ENCODE measurements around the gene MMAB. TPM values are rescaled to one million over a fixed set of nuclear protein-coding genes. Genes with fewer than 3 reads are reported as not detected.

The MMAB gene
- total and polyA plus RNA-seq, 2 experiments from 2014 or later: 46.6 to 80.8 TPM

DNA sequence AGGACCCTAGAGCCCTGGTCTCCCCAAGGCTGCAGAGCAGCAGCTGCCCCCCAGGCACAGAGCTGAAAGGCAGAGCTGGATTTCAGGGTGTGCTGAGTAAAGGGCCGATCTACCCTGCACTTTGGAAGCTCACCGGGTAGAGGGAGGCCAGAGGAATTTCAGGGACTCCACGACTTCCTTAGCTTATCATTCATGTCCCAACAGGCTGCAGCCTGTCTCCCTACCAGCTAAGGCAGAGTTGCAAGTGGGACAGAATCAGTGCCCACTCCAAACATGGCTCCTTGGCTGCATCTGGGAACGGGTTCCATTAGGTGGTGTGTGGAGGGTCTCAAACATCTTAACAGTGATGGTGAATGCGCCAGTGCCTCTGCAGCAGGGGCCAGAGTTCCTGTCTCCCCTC lies 27.5 kb downstream of the MMAB start:
- no peaks in the 10 kb centered on the region for H3K79me2 ChIP-seq
- no peak overlapping the region for H3K27ac ChIP-seq
- no peaks in the 10 kb centered on the region for H3K9me2 ChIP-seq (replicated peaks; ENCODE audit: insufficient read depth)
- no peak overlapping the region for H2AFZ ChIP-seq
- peaks cover 2% of the 10 kb centered on the region for H3K27me3 ChIP-seq
- no peak overlapping the region for H3K4me2 ChIP-seq
- no peaks in the 10 kb centered on the region for H3K9me3 ChIP-seq (ENCODE audit: low read depth)
- no peak for DNase-seq (ENCODE audit: low spot score)
- TF ChIP-seq, protein P1, sequence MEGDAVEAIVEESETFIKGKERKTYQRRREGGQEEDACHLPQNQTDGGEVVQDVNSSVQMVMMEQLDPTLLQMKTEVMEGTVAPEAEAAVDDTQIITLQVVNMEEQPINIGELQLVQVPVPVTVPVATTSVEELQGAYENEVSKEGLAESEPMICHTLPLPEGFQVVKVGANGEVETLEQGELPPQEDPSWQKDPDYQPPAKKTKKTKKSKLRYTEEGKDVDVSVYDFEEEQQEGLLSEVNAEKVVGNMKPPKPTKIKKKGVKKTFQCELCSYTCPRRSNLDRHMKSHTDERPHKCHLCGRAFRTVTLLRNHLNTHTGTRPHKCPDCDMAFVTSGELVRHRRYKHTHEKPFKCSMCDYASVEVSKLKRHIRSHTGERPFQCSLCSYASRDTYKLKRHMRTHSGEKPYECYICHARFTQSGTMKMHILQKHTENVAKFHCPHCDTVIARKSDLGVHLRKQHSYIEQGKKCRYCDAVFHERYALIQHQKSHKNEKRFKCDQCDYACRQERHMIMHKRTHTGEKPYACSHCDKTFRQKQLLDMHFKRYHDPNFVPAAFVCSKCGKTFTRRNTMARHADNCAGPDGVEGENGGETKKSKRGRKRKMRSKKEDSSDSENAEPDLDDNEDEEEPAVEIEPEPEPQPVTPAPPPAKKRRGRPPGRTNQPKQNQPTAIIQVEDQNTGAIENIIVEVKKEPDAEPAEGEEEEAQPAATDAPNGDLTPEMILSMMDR (IDR thresholded peaks at IDR 0.05; ENCODE audit: poor library complexity): no peak
- TF ChIP-seq EZH2 (IDR thresholded peaks at IDR 0.05; ENCODE audit: borderline replicate concordance) (no peak), EZH2phosphoT487 (IDR thresholded peaks at IDR 0.05; ENCODE audit: low read depth, severe bottlenecking, unreplicated experiment) (no peak)
- no peaks in the 10 kb centered on the region for H3K4me1 ChIP-seq (ENCODE audit: insufficient read depth)
- H3K4me3 ChIP-seq: no peak overlapping the region
- 80% methylated on average over 5 of the region's 5 CpGs for WGBS (ENCODE audit: low lambda C conversion rate, missing lambda C conversion rate)
- H4K20me1 ChIP-seq (ENCODE audit: insufficient read depth, poor library complexity, severe bottlenecking): no peaks in the 10 kb centered on the region
- no peaks in the 10 kb centered on the region for H3K36me3 ChIP-seq (replicated peaks; ENCODE audit: insufficient read depth, low read depth)

DNA sequence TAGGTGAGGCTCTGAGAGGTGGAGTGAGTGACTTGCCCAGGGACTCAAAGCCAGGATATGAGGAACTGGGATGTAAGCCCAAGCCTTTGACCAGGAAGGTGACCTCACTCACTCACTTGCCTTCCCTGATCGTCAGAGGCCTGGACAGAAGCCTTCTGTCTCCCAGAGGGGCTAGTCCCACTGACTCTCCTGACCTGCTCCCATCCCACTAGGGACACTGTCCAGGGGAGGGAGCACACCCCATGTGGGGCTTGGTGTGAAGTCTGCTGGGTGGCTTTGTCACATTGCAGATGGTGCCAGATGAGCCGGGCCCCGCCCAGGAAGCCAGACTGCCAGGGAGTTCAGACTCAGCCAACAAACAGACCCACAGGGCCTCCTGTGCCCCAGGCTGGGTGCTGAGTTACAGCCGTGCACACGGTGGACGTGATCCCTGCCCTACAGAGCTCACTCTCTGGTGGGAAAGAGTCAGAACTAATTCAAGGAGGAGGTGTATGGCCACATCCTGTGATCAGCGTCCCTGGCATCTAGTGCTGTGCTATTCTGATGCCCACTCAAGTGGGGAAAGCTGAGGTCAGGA lies 28.3 kb downstream of the MMAB start:
- no peak overlapping the region for H3K4me2 ChIP-seq
- H3K9me3 ChIP-seq (ENCODE audit: low read depth): no peaks in the 10 kb centered on the region
- TF ChIP-seq EZH2phosphoT487 (IDR thresholded peaks at IDR 0.05; ENCODE audit: low read depth, severe bottlenecking, unreplicated experiment) (no peak), EZH2 (IDR thresholded peaks at IDR 0.05; ENCODE audit: borderline replicate concordance) (no peak)
- TF ChIP-seq, protein P1 (IDR thresholded peaks at IDR 0.05; ENCODE audit: poor library complexity): no peak
- WGBS (ENCODE audit: low lambda C conversion rate, missing lambda C conversion rate): 81% methylated on average over 7 of the region's 7 CpGs
- no peaks in the 10 kb centered on the region for H3K4me1 ChIP-seq (ENCODE audit: insufficient read depth)
- no peaks in the 10 kb centered on the region for H3K36me3 ChIP-seq (replicated peaks; ENCODE audit: insufficient read depth, low read depth)
- no peak overlapping the region for H2AFZ ChIP-seq
- no peak for DNase-seq (ENCODE audit: low spot score)
- no peak overlapping the region for H3K4me3 ChIP-seq
- no peaks in the 10 kb centered on the region for H3K79me2 ChIP-seq
- no peak overlapping the region for H3K27ac ChIP-seq
- no peaks in the 10 kb centered on the region for H3K9me2 ChIP-seq (replicated peaks; ENCODE audit: insufficient read depth)
- H4K20me1 ChIP-seq (ENCODE audit: insufficient read depth, poor library complexity, severe bottlenecking): no peaks in the 10 kb centered on the region
- H3K27me3 ChIP-seq: peaks cover 2% of the 10 kb centered on the region

DNA sequence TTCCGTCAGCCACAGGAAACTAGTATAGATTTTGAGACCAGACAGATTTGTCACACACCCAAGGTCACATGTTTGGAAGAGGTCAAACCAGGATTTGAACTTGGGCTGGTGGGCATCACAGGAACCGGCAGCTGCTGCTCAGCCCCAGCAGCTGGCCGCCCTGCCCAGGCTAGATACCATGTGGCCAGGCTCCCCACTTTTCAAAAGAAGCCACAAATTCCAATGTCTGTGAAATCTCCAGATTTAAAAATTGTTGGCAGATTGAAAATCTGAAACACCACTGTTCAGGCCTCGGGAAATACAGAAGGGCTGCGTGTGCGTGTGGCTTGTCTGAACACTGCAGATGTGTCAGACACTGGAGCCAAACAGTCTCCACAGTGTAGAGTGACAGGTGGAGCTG lies 30.4 kb downstream of the MMAB start:
- WGBS (ENCODE audit: low lambda C conversion rate, missing lambda C conversion rate): 83% methylated on average over 6 of the region's 6 CpGs
- Histone ChIP-seq H3K9me2 (replicated peaks; ENCODE audit: insufficient read depth) (no peaks in the 10 kb centered on the region), H3K4me1 (ENCODE audit: insufficient read depth) (no peaks in the 10 kb centered on the region), H3K27ac (no peak overlapping the region), H3K4me3 (no peak overlapping the region), H4K20me1 (ENCODE audit: insufficient read depth, poor library complexity, severe bottlenecking) (no peaks in the 10 kb centered on the region), H3K36me3 (replicated peaks; ENCODE audit: insufficient read depth, low read depth) (no peaks in the 10 kb centered on the region), H3K9me3 (ENCODE audit: low read depth) (no peaks in the 10 kb centered on the region), H3K79me2 (no peaks in the 10 kb centered on the region), H2AFZ (no peak overlapping the region), H3K4me2 (no peak overlapping the region), H3K27me3 (no peaks in the 10 kb centered on the region)
- TF ChIP-seq, protein P1 (IDR thresholded peaks at IDR 0.05; ENCODE audit: poor library complexity): no peak
- TF ChIP-seq EZH2phosphoT487 (IDR thresholded peaks at IDR 0.05; ENCODE audit: low read depth, severe bottlenecking, unreplicated experiment) (no peak), EZH2 (IDR thresholded peaks at IDR 0.05; ENCODE audit: borderline replicate concordance) (no peak)
- no peak for DNase-seq (ENCODE audit: low spot score)

Data from hepatocyte (in vitro differentiated cells).